ENCODE results near the gene SPEN.
"Not testable (repeated sequence)": the region's sequence is repeated elsewhere in the genome, so short reads cannot be mapped to it uniquely, and the experiment has no call there.

SPEN gene

DNA sequence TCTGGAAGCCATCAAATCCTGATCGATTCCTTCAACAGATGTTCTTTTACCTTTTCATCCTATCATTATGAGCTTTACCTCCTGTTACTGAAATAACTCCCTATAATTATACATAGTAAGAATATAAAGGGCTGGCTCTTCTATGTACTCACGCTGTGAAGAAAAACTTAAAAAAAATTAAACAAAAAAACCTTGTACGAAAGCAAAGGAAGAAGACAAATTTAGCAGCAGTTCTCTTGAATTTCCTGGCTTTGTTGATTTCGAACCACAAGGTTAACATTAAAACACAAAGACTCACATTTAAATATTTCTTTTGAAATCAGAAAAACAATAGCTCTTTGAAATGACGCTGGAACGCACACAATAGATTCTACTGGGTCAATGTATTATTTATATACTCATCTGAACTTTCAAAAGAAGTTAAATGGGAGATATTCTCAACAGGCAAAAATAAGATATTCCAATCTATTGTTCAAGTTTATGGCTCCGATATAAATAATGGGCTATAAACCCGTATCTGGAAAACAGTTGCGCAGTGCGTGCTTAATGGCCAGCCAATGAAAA is 13.6 kb upstream of the SPEN start:
- TF ChIP-seq, protein P1, sequence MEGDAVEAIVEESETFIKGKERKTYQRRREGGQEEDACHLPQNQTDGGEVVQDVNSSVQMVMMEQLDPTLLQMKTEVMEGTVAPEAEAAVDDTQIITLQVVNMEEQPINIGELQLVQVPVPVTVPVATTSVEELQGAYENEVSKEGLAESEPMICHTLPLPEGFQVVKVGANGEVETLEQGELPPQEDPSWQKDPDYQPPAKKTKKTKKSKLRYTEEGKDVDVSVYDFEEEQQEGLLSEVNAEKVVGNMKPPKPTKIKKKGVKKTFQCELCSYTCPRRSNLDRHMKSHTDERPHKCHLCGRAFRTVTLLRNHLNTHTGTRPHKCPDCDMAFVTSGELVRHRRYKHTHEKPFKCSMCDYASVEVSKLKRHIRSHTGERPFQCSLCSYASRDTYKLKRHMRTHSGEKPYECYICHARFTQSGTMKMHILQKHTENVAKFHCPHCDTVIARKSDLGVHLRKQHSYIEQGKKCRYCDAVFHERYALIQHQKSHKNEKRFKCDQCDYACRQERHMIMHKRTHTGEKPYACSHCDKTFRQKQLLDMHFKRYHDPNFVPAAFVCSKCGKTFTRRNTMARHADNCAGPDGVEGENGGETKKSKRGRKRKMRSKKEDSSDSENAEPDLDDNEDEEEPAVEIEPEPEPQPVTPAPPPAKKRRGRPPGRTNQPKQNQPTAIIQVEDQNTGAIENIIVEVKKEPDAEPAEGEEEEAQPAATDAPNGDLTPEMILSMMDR (IDR thresholded peaks at IDR 0.05; ENCODE audit: extremely low read depth, insufficient read depth, missing control alignments), result no peak
- in situ Hi-C loops (cut with MboI; ENCODE audit: low pct_unique_long_range_greater_than_20kb, low sequenced_read_pairs, unreplicated experiment), result no loop called here
- no peak for DNase-seq (ENCODE audit: low spot score)

DNA sequence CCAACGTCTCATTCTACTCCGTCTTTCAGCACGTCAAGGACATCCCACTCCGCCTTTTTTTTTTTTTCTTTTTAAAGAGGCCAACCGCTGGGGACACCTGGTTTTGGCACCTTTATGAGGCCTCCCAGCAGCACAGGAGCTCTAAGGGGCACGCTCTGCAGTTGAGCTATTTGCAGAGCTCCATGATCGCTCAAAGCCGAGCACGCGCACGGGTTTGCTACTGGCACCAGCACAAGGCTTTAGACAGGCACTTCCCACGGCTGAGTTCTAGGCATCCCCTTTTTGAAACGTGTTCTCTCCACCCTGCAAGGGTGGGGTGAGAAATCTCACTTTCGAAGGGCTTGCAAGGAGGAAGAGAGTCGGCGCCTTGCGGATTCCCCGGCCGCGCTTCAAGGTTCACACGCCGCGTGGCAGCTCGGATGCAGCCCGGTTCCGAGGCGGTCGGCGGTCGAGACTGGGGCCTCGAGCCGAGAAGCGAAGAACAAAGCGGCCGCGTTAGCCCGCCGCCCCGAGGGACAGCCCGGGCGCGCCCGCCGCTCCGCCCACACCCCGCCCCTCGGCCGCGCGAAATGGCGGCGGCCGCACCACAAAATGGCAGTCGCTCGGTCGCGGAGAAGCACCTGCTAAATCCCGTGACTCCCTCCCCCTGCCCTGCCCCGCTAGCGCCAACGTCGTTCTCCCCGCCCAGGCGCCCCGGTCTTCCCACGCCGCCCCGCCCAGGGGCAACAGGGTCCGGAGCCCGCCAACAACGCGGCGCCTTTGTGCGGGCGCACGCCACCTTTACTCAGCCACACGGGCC is 12.9 kb upstream of the SPEN start:
- DNase-seq (ENCODE audit: low spot score), result peak; percentile 87
- TF ChIP-seq, protein P1 (IDR thresholded peaks at IDR 0.05; ENCODE audit: extremely low read depth, insufficient read depth, missing control alignments), result no peak
- in situ Hi-C loops (cut with MboI; ENCODE audit: low pct_unique_long_range_greater_than_20kb, low sequenced_read_pairs, unreplicated experiment), result no loop called here

DNA sequence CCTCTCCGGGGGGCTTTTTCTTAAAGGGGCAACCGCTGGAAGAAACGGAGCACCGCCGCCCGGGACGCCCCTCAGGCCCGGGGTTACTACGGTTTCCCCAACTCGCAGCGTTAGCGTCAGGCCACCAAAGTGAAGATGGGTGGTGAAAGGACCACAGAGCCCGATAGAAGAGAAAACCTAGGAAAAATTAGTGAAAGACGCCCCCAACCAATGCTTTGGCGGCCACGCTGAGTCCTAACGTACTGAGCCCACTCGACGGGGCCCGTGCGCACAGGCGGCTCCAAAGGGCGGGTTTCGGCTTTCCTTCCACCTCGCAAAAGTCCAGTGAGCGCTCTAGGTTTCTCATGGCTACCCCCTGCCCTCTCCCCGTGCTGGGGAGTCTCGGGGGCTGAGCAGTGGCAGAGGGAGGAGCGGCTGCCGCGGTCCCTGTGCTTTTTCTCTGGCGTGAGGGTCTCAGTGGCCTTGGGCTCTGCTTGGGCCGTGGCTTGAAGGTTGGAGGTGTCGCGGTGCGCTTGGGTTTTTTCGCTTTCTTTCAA is 12.2 kb upstream of the SPEN start:
- TF ChIP-seq, protein P1 (IDR thresholded peaks at IDR 0.05; ENCODE audit: extremely low read depth, insufficient read depth, missing control alignments), result no peak
- in situ Hi-C loops (cut with MboI; ENCODE audit: low pct_unique_long_range_greater_than_20kb, low sequenced_read_pairs, unreplicated experiment), result no loop called here
- DNase-seq (ENCODE audit: low spot score), result no peak

DNA sequence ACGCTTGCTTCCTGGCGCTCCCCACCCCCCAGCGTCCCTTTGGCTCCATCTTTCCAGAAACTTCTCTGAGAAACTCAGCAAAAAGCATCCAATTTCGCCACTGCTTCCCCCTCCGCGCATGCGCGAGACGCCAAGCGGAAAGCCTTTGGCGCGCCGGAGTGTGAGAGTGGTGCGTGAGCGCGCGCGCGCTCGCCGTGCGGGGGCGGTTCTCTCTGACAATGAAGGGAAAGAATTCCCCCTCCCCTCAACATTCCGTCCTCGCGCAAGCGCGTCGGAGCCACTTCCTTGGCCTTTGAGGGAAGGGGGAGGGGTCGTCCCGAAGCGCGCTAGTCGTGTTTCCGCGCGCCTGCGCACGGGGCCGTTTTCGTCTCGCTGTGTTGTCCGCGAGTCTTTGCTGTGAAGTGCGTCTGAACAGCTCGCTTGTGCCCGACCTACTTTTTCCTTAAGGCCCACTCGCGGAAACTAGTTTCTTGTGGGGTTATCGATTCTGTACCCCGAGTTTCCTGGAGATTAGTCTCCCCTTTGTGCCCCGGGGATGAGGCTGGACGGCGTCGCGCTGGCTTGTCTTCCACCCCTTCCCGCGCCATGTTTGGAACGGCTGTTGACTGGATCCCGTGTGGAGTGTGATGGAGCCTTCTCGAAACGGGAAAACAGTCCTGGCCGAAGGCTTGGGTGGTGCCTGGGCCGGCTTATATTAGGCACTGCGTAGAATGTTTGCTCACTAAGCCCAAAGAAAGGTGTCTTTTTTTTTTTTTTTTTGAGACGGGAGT is 11.6 kb upstream of the SPEN start:
- DNase-seq (ENCODE audit: low spot score), result peak; percentile 93
- in situ Hi-C loops (cut with MboI; ENCODE audit: low pct_unique_long_range_greater_than_20kb, low sequenced_read_pairs, unreplicated experiment), result no loop called here
- TF ChIP-seq, protein P1 (IDR thresholded peaks at IDR 0.05; ENCODE audit: extremely low read depth, insufficient read depth, missing control alignments), result no peak

DNA sequence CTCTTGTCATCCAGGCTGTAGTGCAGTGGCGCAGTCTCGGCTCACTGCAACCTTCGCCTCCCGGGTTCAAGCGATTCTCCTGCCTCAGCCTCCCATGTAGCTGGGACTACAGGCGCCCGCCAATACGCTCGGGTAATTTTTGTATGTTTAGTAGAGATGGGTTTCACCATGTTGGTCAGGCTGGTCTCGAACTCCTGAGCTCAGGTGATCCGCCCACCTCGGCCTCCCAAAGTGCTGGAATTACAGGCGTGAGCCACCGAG is 11.1 kb upstream of the SPEN start:
- not testable (repeated sequence) for DNase-seq (ENCODE audit: low spot score)

DNA sequence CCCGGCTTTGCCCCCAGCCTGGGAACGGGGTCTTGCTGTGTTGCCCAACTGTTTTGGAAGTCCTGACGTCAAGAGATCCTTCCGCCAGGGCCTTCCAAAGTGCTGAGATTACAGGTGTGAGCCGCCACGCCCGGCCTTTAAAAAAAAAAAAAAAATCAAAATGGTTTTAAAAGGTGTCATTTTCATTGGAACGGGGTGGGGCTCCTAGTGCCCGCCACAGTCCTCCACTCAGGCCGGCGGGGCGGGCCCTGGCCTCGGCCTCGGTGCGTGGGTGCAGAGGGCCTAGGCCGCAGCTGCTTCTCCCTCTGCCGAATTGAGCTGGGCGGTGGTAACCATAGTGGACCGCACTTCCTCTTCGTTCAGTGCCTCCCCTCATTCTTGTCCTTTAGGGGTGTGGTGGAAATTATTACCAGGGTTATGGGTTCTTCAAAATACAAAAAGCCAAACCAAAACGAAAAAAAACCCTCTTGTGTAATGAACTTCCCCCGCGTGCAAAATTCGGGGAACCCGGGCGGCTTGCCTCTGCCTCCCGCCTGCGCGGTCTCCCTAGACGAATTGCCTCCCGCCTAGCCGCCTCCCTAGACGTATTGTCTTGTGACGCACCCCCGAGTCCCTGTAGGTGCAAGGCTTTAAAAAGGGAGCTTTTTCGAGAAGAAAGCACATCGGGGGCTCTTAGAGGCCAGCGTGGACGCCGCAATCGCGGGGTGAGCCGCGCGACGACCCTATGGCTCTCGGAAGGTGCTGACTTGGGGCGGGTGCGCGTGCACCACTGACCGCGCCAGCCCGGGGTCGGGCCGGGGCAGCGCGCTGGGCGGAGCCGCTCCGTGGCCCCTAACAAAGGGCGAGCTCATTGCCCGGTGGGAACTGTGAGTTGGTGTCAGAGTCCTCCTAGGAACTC is 10.5 kb upstream of the SPEN start:
- TF ChIP-seq, protein P1 (IDR thresholded peaks at IDR 0.05; ENCODE audit: extremely low read depth, insufficient read depth, missing control alignments), result no peak
- in situ Hi-C loops (cut with MboI; ENCODE audit: low pct_unique_long_range_greater_than_20kb, low sequenced_read_pairs, unreplicated experiment), result no loop called here
- DNase-seq (ENCODE audit: low spot score), result peak; percentile 74

More for the DNA sequence above, 11.1 kb upstream of the SPEN start:
- in situ Hi-C loops (cut with MboI; ENCODE audit: low pct_unique_long_range_greater_than_20kb, low sequenced_read_pairs, unreplicated experiment), result not testable (repeated sequence)
